T-helper 2 cell treated with Interferon-gamma antibody and Interleukin-4, amounts not matched to agents 100 ng/mL and 5 ng/mL, for 36 hours (primary cell): Measurements from ENCODE around the gene CDH23. TPM values are rescaled to one million over a fixed set of nuclear protein-coding genes. Genes with fewer than 3 reads are reported as not detected.

Experiments
- intact Hi-C: fragments of 100-400 bp; cut with micrococcal nuclease; formaldehyde crosslinking; loops from one replicate; pipeline ENCODE4 v1.15.1; 2023
- total RNA-seq: library from RNA; stranded (reverse); gene quantifications from 2 replicates; pipeline ENCODE4 v1.2.3, GENCODE V29; 2022

The CDH23 gene
- total RNA-seq, 1 donor from 2014 or later = 4.2 TPM

GRCh38 chr10:71854031-71854430, 457.3 kb downstream of the CDH23 start:
- intact Hi-C loops = no loop called here

DNA sequence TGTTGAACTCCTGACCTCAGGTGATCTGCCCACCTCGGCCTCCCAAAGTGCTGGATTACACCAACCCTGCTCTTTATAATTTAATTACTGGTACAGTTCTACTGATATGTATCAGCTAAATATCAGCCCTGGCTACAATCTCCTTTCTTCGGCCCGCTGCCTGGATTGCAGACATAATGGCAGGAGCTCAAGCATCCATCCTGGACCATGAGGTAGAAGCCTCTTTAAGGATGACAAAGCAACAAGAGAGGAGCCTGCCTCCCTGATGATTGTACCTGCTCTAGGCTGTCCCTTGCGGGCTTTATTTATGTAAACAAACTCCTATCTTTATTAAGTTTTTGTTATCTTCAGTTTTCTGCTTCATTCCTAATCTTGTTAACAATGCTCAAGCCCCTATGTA, 459.9 kb downstream of the CDH23 start:
- intact Hi-C loops = no loop called here

DNA sequence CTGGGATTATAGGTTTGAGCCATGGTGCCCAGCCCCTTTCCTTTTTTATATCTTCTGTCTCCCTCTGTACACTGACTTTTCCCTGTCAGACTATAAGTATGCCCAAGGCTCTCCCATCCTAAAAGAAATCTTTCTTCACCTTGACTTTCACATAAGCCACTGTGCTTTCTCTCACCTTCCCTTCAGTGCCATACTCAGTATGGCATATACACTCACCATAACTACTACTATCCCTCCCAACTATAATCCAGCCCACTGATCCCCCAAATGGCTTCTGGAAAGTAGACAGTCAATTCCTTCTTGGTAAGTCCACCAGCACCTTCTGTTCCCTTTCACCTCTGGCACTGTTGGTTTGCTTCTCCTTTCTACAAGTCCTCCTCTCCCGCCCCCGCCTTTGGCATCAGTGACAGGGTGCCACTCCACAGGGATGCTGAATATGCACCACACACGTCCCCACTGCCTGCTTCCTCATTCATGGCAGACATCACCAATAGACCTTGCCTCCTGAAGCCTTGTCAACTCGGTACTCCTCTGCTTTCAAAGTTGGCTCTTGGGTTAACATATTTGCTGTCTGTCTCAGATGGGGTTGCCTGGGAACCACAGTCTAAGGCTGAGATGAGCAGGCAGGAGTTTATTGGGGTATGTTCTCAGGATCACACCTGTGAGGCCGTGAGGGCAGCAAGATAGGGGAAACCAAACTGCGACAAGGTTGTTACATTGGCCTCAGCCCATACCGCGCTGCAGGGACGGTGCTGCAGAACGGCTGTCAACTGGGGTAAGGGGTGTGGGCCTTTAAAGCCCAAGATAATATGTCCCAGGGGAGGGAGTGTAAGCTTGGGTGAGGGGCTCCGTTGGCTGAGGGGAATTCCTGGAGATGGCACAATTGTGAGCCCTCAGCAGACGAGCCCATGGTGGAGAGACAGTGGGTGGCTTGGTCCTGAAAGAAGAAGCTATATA, 461.5 kb downstream of the CDH23 start:
- intact Hi-C loops = no loop called here

DNA sequence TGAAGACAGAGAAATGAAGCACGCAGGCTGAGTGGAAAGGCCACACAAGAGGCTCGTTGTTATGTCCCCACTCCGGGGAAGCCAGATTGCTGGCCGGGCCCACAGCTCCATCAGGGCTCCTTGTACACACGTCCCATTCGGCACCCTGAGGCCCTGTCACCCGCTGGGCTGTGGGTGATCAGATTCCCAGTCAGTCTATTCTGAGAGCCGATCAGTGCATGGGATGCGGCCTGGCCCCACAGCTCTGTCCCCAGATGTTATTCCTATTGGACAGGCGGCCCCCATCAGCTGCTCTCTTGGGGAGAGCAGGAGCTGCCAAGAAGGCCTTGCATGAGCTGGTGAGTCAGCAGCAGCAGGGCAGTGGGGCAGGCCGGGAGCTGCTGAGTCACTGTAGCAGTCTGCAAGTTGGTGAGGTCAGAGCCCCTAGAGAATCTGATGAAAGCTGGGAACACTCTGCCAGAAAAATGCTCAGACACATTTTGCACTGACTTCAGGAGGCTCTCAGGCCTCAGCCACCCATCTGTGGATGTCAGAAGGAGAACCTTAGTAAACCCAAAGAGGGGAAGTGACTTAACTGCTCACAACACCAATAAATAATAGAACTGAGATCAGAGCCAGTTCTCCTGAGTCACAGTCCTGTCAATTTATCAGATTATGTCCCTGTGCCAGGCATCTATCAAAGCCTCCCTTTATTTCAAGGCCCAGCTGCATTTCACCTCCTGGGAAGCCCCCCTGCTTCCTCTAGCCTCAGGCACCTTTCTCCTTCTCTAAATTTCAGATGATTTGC, 463.7 kb downstream of the CDH23 start:
- intact Hi-C loops = no loop called here

GRCh38 chr10:71863203-71863602, 466.5 kb downstream of the CDH23 start:
- intact Hi-C loops = no loop called here

DNA sequence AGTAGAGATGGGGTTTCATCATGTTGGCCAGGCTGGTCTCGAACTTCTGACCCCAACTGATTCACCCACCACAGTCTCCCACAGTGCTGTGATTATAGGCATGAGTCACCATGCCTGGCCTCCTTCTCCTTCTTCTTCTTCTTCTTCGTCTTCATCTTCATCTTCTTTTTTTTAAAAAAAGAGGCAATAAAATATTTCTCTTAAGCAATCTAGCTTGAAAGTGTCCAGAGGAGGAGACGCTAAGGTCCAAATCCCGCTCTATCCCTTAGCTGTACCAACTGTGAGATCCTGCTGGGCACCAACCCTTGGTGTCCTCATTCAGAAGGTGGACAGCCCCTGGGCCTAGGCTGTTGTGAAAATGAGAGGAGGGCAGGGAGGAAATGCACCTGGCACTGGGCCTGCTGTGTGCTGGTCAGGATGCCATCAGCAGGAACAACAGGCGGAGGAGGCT, 468.2 kb downstream of the CDH23 start:
- intact Hi-C loops = no loop called here

Other genes starting within 250 kb of the CDH23 start
- gene UNC5B, start 184.3 kb upstream of the CDH23 start, total RNA-seq = not detected in 2 replicates
- gene SLC29A3, start 77.7 kb upstream of the CDH23 start, total RNA-seq = 4.3 and 4.5 TPM in 2 replicates